Osteoblast (primary cell): ENCODE results near the gene GBX1. TPM values are rescaled to one million over a fixed set of nuclear protein-coding genes. Genes with fewer than 3 reads are reported as not detected.

Experiments
- DNase-seq: peaks from one replicate; pipeline ENCODE4 v3.0.0; 2011; ENCODE audit warnings: low spot score, mixed read lengths; ENCODE audit not compliant: insufficient read length; ENCODE audit errors: missing footprints
- H2AFZ ChIP-seq: 2 replicates; pipeline ENCODE4 v1.6.0; 2011; ENCODE audit warnings: mild to moderate bottlenecking, low read length
- H3K27ac ChIP-seq: 2 replicates; pipeline ENCODE4 v1.5.1; 2011; ENCODE audit warnings: mild to moderate bottlenecking, low read depth, low read length, moderate library complexity
- H3K27me3 ChIP-seq: 2 replicates; pipeline ENCODE4 v1.6.0; 2012; ENCODE audit warnings: mild to moderate bottlenecking, control low read depth, inconsistent platforms, low read length, moderate library complexity; ENCODE audit not compliant: insufficient read depth
- H3K36me3 ChIP-seq: 2 replicates; pipeline ENCODE4 v1.5.1; 2011; ENCODE audit warnings: mild to moderate bottlenecking, low read length, control low read depth, moderate library complexity; ENCODE audit not compliant: insufficient read depth
- H3K4me1 ChIP-seq: 2 replicates; pipeline ENCODE4 v1.5.1; 2011; ENCODE audit warnings: mild to moderate bottlenecking, low read length, control low read depth, moderate library complexity; ENCODE audit not compliant: insufficient read depth
- H3K4me2 ChIP-seq: 2 replicates; pipeline ENCODE4 v1.6.0; 2011; ENCODE audit warnings: mild to moderate bottlenecking, low read length; ENCODE audit not compliant: insufficient read depth
- H3K4me3 ChIP-seq: fragments of 200-600 bp; sonication (generic); 3 replicates; pipeline ENCODE4 v1.5.1; 2012; ENCODE audit warnings: mild to moderate bottlenecking, low read length, inconsistent platforms; ENCODE audit not compliant: insufficient read depth
- H3K79me2 ChIP-seq: 2 replicates; pipeline ENCODE4 v1.6.0; 2012; ENCODE audit warnings: mild to moderate bottlenecking, low read length, control low read depth, inconsistent platforms; ENCODE audit not compliant: insufficient read depth
- H3K9me3 ChIP-seq: 2 replicates; pipeline ENCODE4 v1.5.1; 2011; ENCODE audit warnings: low read depth, low read length, control low read depth
- H4K20me1 ChIP-seq: 2 replicates; pipeline ENCODE4 v1.6.0; 2012; ENCODE audit warnings: mild to moderate bottlenecking, low read length, control low read depth; ENCODE audit not compliant: insufficient read depth
- total RNA-seq: library from RNA; depleted of rRNA; stranded (reverse); fragments of >200 nt; gene quantifications from 2 replicates; pipeline ENCODE4 v1.2.3, GENCODE V29; 2012
- TF ChIP-seq, protein P1 (sequence below): IDR thresholded peaks from 2 replicates; pipeline ENCODE4 v1.5.1; 2011; ENCODE audit warnings: mild to moderate bottlenecking, low read depth, low read length, moderate library complexity; ENCODE audit errors: extremely low read depth

Gene GBX1
- total RNA-seq, 1 donor = not detected

DNA sequence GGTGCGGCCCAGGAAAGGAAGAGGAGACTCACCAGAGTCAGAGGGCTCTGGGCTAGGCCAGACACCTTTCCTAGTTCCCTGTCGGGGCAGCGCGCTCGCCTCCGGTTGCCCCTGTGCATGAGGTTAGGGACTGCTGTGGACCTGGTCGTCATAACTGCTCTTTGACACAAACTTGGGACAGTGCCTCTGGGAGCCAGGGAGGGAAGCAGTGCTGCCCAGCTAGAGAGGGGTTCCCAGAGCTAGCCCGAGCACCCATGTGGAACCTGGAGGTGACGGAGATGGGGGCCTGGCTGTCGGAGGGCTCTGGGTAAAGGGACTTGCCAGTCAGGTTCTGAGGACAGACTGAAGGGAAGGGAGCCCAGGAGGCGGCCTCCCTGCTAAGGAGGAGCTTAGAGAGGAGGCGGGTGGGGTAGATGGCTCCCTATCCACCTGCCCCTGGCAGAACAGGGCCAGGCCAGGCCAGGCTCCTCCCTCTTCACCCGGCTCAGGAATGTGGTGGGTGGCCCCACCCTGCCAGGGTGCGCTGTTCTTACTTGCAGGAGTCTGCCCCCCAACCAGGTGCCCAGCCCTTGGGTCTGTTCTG is 51.6 kb downstream of the GBX1 start:
- Histone ChIP-seq H3K36me3 (peaks cover 10% of the 10 kb centered on the region), H3K4me3 (peak overlapping the region; percentile 37), H3K27me3 (no peaks in the 10 kb centered on the region), H3K9me3 (no peaks in the 10 kb centered on the region), H4K20me1 (peaks cover 57% of the 10 kb centered on the region), H3K27ac (no peak overlapping the region), H3K4me1 (peaks cover 16% of the 10 kb centered on the region), H3K4me2 (peak overlapping the region; percentile 0), H3K79me2 (peaks cover 48% of the 10 kb centered on the region), H2AFZ (no peak overlapping the region)
- TF ChIP-seq, protein P1, sequence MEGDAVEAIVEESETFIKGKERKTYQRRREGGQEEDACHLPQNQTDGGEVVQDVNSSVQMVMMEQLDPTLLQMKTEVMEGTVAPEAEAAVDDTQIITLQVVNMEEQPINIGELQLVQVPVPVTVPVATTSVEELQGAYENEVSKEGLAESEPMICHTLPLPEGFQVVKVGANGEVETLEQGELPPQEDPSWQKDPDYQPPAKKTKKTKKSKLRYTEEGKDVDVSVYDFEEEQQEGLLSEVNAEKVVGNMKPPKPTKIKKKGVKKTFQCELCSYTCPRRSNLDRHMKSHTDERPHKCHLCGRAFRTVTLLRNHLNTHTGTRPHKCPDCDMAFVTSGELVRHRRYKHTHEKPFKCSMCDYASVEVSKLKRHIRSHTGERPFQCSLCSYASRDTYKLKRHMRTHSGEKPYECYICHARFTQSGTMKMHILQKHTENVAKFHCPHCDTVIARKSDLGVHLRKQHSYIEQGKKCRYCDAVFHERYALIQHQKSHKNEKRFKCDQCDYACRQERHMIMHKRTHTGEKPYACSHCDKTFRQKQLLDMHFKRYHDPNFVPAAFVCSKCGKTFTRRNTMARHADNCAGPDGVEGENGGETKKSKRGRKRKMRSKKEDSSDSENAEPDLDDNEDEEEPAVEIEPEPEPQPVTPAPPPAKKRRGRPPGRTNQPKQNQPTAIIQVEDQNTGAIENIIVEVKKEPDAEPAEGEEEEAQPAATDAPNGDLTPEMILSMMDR = no peak
- peak; percentile 95 for DNase-seq

DNA sequence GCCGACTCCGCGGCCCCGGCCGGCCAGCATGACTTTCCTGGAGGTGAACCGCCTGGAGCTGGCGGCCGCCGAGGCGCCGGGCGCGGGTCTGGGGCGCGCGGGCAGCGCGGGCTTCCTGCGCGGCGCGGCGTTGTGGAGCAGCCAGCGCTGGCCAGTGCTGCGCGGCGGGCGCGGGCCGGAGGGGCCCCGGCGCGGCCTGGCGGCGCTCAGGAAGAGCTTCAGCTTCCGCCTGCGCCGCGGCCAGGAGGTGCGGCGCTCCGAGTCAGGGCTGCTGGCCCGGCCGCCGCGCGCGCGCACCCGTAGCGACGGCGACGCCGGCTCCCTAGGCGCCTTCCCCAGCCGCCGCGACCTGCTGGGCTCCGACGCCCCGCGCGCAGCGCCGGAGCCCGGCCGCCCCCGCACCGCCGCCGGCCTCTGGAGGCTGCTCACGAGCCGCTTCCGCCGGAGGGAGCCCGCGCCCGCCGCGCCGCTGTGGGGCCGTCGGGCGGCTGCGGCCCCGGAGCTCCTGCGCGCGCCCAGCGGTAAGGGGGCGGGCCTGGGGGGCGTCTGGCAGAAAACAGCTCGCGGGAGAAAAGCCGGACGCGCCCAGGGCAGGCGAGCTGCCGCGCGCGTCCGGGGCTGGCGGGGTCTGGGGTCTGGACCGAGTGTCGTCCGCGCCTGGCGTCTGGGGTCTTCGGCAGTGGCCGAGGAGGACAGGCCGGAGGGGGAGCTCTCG is 52.2 kb downstream of the GBX1 start:
- Histone ChIP-seq H3K4me3 (peak overlapping the region; percentile 37), H3K27me3 (no peaks in the 10 kb centered on the region), H3K27ac (no peak overlapping the region), H3K9me3 (no peaks in the 10 kb centered on the region), H3K36me3 (peaks cover 10% of the 10 kb centered on the region), H3K4me1 (peaks cover 16% of the 10 kb centered on the region), H3K4me2 (peak overlapping the region; percentile 0), H2AFZ (no peak overlapping the region), H3K79me2 (peaks cover 54% of the 10 kb centered on the region), H4K20me1 (peaks cover 64% of the 10 kb centered on the region)
- DNase-seq = peak; percentile 97
- TF ChIP-seq, protein P1 = no peak

DNA sequence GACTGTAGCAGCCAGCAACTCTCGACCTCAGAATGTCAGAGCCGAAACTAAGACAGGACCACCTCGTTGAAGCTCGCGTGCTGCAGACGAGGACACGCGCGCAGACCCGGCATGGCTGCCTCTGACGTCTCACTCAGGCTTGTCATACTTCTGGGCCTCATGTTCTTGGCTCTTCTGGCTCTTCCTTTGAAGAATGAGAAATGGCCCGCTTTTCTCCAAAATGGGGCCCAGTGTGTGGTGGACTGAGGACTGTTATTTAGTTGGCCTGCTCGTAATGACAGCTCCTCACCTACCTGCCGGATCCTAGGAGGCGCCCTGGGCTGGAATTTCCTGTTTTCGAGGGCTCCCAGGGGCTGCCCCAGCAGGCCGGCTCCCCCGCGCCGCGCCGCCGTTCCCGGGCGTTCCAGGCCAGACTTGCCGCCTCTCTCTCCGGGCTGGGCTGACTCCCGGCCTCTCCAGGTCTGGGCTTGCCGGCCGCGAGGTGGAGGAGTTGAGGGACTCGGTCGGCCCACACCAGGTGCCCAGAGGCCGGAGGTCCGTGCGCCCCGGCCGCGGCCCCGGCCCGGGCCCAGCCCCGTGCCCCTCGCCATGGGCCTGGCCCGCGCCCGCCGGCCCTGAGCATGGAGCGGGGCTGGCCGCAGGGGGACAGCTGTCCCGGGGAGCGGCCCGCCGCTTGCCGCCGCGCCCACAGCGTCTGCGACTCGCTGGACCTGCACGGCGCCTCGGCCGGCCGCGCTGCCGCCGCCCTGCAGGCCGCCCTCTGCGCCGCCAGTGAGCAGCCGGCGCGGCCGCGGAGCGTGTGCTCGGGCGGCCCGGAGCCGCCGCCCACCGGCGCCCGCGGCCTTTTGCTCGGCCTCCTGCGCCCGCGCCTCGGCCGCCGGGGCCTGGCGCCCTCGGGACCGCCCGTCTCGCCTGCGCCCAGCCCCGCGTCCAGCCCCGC is 53.1 kb downstream of the GBX1 start:
- peak overlapping the region; percentile 36 for H3K27ac ChIP-seq

More for the DNA sequence above, 53.1 kb downstream of the GBX1 start:
- H3K79me2 ChIP-seq = peaks cover 63% of the 10 kb centered on the region
- H3K27me3 ChIP-seq = no peaks in the 10 kb centered on the region
- peaks cover 72% of the 10 kb centered on the region for H4K20me1 ChIP-seq
- TF ChIP-seq, protein P1 = no peak
- DNase-seq = peak; percentile 97
- H3K4me2 ChIP-seq = peak overlapping the region; percentile 43
- no peak overlapping the region for H2AFZ ChIP-seq
- no peaks in the 10 kb centered on the region for H3K9me3 ChIP-seq
- H3K36me3 ChIP-seq = peaks cover 9% of the 10 kb centered on the region
- H3K4me1 ChIP-seq = peaks cover 18% of the 10 kb centered on the region
- H3K4me3 ChIP-seq = peak overlapping the region; percentile 37
